GM12892 (cell line): ENCODE data around the gene TGM1.

Experiments used
- POLR2A ChIP-seq: IDR thresholded peaks from 2 replicates; pipeline ENCODE4 v1.6.1; 2011; ENCODE audit warnings: low read depth, low read length, control low read depth
- POLR2AphosphoS5 ChIP-seq: IDR thresholded peaks from 2 replicates; pipeline ENCODE4 v1.6.1; 2011; ENCODE audit warnings: low read depth, low read length, control low read depth
- TAF1 ChIP-seq: IDR thresholded peaks from 2 replicates; pipeline ENCODE4 v1.6.1; 2011; ENCODE audit warnings: low read depth, mild to moderate bottlenecking, control low read depth, low read length, borderline replicate concordance

DNA sequence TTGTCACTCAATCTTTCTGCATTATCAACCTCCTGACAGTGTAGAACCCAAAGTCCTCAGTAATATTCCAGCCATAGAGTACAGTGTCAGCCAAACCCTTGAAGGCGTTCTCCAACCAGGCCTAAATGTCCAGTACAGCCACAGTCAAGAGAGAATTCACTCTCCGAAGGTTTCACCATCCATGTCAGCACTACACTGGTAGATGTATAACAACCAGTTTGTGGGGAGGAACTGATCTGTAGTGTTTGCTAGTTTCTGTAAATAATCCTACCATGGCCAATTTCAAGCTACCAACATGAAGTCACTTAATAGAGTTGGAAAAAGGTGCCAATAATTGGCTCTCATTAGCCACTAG, 46.7 kb downstream of the TGM1 start:
- no peak for TF ChIP-seq POLR2AphosphoS5
- no peak for TF ChIP-seq TAF1
- no peak for TF ChIP-seq POLR2A
